A549 (cell line): ENCODE results near the gene GFRAL.

Experiments
- CTCF ChIP-seq: fragments of >200 bp; sonication (Bioruptor Twin); formaldehyde crosslinking; IDR thresholded peaks from 3 replicates; pipeline ENCODE4 v1.5.1; 2016
- EP300 ChIP-seq, 2 experiments: fragments of >200 bp; sonication (Bioruptor Twin); formaldehyde crosslinking; IDR thresholded peaks; 2 replicates in 1 of 2; 3 replicates in 1 of 2; pipeline ENCODE4 v1.6.1; 2016 to 2017
- FOSL2 ChIP-seq, 2 experiments: fragments of 450-650 bp in 1 of 2; fragments of >200 bp in 1 of 2; sonication (Bioruptor Twin) in 1 of 2; formaldehyde crosslinking; IDR thresholded peaks; 2 replicates each; pipeline versions ENCODE4 v1.5.0 to v1.6.1; 2016 to 2020; ENCODE audit warnings: mild to moderate bottlenecking in 1 of 2, moderate library complexity in 1 of 2
- JUNB ChIP-seq: fragments of >200 bp; sonication (Bioruptor Twin); formaldehyde crosslinking; IDR thresholded peaks from 2 replicates; pipeline ENCODE4 v1.6.1; 2016
- KDM1A ChIP-seq: fragments of 200-600 bp; sonication (generic); IDR thresholded peaks from 2 replicates; pipeline ENCODE4 v1.6.1; 2016; ENCODE audit warnings: low read depth, mild to moderate bottlenecking
- MAFK ChIP-seq: fragments of 450-650 bp; IDR thresholded peaks from 2 replicates; pipeline ENCODE4 v1.6.1; 2014; ENCODE audit not compliant: partially characterized antibody
- MAX ChIP-seq: IDR thresholded peaks from 2 replicates; pipeline ENCODE4 v1.6.1; 2012
- MAZ ChIP-seq: fragments of 150-350 bp; IDR thresholded peaks from 2 replicates; pipeline ENCODE4 v1.6.1; 2014; ENCODE audit warnings: antibody characterized with exemption, low read depth, low read length, borderline replicate concordance
- POLR2A ChIP-seq: IDR thresholded peaks from 2 replicates; pipeline ENCODE4 v1.6.1; 2012; ENCODE audit warnings: mild to moderate bottlenecking, low read length
- RAD21 ChIP-seq, 2 experiments: fragments of >200 bp in 1 of 2; sonication (Bioruptor Twin) in 1 of 2; formaldehyde crosslinking in 1 of 2; IDR thresholded peaks in 1 of 2; conservative IDR thresholded peaks in 1 of 2; 2 replicates in 1 of 2; 3 replicates in 1 of 2; pipeline ENCODE4 v1.6.1; 2012 to 2018; ENCODE audit warnings: inconsistent platforms in 1 of 2
- RCOR1 ChIP-seq: fragments of 150-350 bp; IDR thresholded peaks from 2 replicates; pipeline ENCODE4 v1.6.1; 2014; ENCODE audit warnings: antibody characterized with exemption, low read length, low read depth
- REST ChIP-seq: fragments of 200-600 bp; sonication (generic); IDR thresholded peaks from 2 replicates; pipeline ENCODE4 v1.6.1; 2016; ENCODE audit warnings: antibody characterized with exemption, mild to moderate bottlenecking, moderate library complexity
- SREBF2 ChIP-seq: fragments of 450-650 bp; IDR thresholded peaks from 2 replicates; pipeline ENCODE4 v1.6.1; 2014; ENCODE audit warnings: mild to moderate bottlenecking, moderate library complexity
- ZFP36 ChIP-seq: fragments of 450-650 bp; IDR thresholded peaks from 2 replicates; pipeline ENCODE4 v1.6.1; 2014; ENCODE audit warnings: borderline replicate concordance; ENCODE audit not compliant: partially characterized antibody

- TF ChIP-seq CTCF, result no peak
- TF ChIP-seq POLR2A, result no peak
- TF ChIP-seq JUNB, result no peak
- TF ChIP-seq FOSL2 (IDR thresholded peaks at IDR 0.05), result no peak
- TF ChIP-seq FOSL2 (CRISPR knock-in tag; IDR thresholded peaks at IDR 0.05), result no peak
- no peak for TF ChIP-seq MAX
- TF ChIP-seq SREBF2, result no peak
- no peak for TF ChIP-seq MAFK
- no peak for TF ChIP-seq EP300 (IDR thresholded peaks at IDR 0.05)
- TF ChIP-seq ZFP36, result no peak
- no peak for TF ChIP-seq MAZ
- TF ChIP-seq RAD21 (conservative IDR thresholded peaks at IDR 0.05 in 1 of 2, IDR thresholded peaks at IDR 0.05 in 1 of 2), result no peak
- TF ChIP-seq RCOR1, result no peak
- TF ChIP-seq REST, result no peak
- TF ChIP-seq KDM1A, result no peak
Measured at GRCh38 chr6:55282115-55282514, 45.2 kb upstream of the GFRAL start.
